Measurements from ENCODE around the gene JHY.

The JHY gene

GRCh38 chr11:122976734-122977469 lies 94.3 kb downstream of the JHY start:
- Histone ChIP-seq H3K27ac (replicated peaks) (no peak overlapping the region), H3K4me3 (replicated peaks; ENCODE audit: insufficient read depth, low read length) (no peak overlapping the region), H3K27me3 (ENCODE audit: insufficient read depth, poor library complexity, severe bottlenecking) (peaks cover 65% of the 10 kb centered on the region)
- DNase-seq (ENCODE audit: low read depth in 1 of 2, low spot score in 1 of 2) = no peak
- TF ChIP-seq POLR2AphosphoS5 (IDR thresholded peaks at IDR 0.05; ENCODE audit: low read depth) (no peak), CTCF (IDR thresholded peaks at IDR 0.05; ENCODE audit: insufficient read depth, low read length) (no peak), REST (IDR thresholded peaks at IDR 0.05; ENCODE audit: insufficient replicate concordance, low read depth) (no peak), SPI1 (IDR thresholded peaks at IDR 0.05; ENCODE audit: borderline replicate concordance, low read depth) (no peak), GABPA (IDR thresholded peaks at IDR 0.05; ENCODE audit: low read depth) (no peak)

GRCh38 chr11:122977470-122978298 lies 95.1 kb downstream of the JHY start:
- Histone ChIP-seq H3K27ac (replicated peaks) (no peak overlapping the region), H3K4me3 (replicated peaks; ENCODE audit: insufficient read depth, low read length) (no peak overlapping the region), H3K27me3 (ENCODE audit: insufficient read depth, poor library complexity, severe bottlenecking) (peaks cover 72% of the 10 kb centered on the region)
- no peak for DNase-seq (ENCODE audit: low read depth in 1 of 2, low spot score in 1 of 2)
- TF ChIP-seq SPI1 (IDR thresholded peaks at IDR 0.05; ENCODE audit: borderline replicate concordance, low read depth) (no peak), POLR2AphosphoS5 (IDR thresholded peaks at IDR 0.05; ENCODE audit: low read depth) (no peak), GABPA (IDR thresholded peaks at IDR 0.05; ENCODE audit: low read depth) (no peak), CTCF (IDR thresholded peaks at IDR 0.05; ENCODE audit: insufficient read depth, low read length) (no peak), REST (IDR thresholded peaks at IDR 0.05; ENCODE audit: insufficient replicate concordance, low read depth) (no peak)

- H3K4me3 ChIP-seq (replicated peaks; ENCODE audit: insufficient read depth, low read length) = no peak overlapping the region
- TF ChIP-seq GABPA (IDR thresholded peaks at IDR 0.05; ENCODE audit: low read depth) (no peak), SPI1 (IDR thresholded peaks at IDR 0.05; ENCODE audit: borderline replicate concordance, low read depth) (no peak)
- no peak for DNase-seq (ENCODE audit: low read depth in 1 of 2, low spot score in 1 of 2)
- H3K27me3 ChIP-seq (ENCODE audit: insufficient read depth, poor library complexity, severe bottlenecking) = peaks cover 72% of the 10 kb centered on the region
- H3K27ac ChIP-seq (replicated peaks) = no peak overlapping the region
Observed at GRCh38 chr11:122978299-122978620, 95.7 kb downstream of the JHY start.

GRCh38 chr11:122979103-122979814 lies 96.7 kb downstream of the JHY start:
- TF ChIP-seq POLR2AphosphoS5 (IDR thresholded peaks at IDR 0.05; ENCODE audit: low read depth) (no peak), CTCF (IDR thresholded peaks at IDR 0.05; ENCODE audit: insufficient read depth, low read length) (no peak), REST (IDR thresholded peaks at IDR 0.05; ENCODE audit: insufficient replicate concordance, low read depth) (no peak), SPI1 (IDR thresholded peaks at IDR 0.05; ENCODE audit: borderline replicate concordance, low read depth) (no peak), GABPA (IDR thresholded peaks at IDR 0.05; ENCODE audit: low read depth) (no peak)
- Histone ChIP-seq H3K27me3 (ENCODE audit: insufficient read depth, poor library complexity, severe bottlenecking) (peaks cover 77% of the 10 kb centered on the region), H3K27ac (replicated peaks) (no peak overlapping the region), H3K4me3 (replicated peaks; ENCODE audit: insufficient read depth, low read length) (no peak overlapping the region)
- DNase-seq (ENCODE audit: low read depth in 1 of 2, low spot score in 1 of 2) = no peak

Measured in HL-60 (cell line).